NCI-H1417 (cell line): ENCODE data around the gene SPOP.
A peak's percentile ranks its signal among the peaks of the same experiment; 100 is the strongest.
"Not testable (repeated sequence)": the region's sequence is repeated elsewhere in the genome, so short reads cannot be mapped to it uniquely, and the experiment has no call there.

Experiments
- DNase-seq, 3 experiments: peaks; one replicate each; lab custom pipeline; 2025; lab: John Stamatoyannopoulos, UW

SPOP gene

DNA sequence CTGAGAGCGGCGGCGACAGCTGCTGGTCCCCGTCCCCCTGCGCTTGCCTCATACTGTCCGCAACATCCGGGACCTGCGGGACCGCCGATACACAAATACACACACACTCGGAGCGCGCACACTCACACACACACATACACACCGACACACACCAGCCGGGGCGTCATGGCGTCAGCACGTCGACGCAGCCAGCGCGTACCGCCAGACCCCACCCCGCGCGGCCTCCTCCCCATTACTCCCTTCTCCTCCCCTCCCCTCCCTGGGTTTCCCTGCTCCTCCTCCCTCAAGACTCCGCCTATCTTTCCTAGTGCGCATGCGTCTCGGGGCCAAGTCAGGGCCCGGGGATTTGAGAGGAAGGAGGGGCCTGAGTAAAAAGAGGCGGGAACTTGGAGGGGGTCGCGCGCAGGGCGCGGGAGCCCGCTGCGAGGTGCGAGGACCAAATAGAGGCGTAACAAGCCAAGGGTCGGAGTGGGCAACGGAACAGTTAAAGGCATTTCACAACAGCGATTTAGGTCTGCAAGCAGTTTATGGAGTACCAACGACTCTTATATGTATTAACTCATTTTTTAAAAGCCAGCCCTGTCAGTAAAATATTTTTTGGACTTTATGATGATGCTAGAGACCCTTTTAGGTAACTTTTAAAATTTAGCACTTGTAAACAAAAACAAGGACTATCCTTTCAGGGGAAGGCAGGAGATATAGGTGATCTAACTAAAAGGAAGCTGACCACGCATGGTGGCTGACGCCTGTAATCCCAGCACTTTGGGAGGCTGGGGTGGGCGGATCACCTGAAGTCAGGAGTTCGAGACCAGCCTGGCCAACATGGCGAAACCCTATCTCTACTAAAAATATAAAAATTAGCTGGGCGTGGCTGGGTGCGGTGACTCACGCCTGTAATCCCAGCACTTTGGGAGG is at the start of gene SPOP:
Gene SPOP, minus strand, starts transcription at position 165 of the 915 bp plus-strand sequence. CDS start 55,287 bp downstream, outside the sequence.
- peak; percentile 97 to 99 (median 97) for DNase-seq

DNA sequence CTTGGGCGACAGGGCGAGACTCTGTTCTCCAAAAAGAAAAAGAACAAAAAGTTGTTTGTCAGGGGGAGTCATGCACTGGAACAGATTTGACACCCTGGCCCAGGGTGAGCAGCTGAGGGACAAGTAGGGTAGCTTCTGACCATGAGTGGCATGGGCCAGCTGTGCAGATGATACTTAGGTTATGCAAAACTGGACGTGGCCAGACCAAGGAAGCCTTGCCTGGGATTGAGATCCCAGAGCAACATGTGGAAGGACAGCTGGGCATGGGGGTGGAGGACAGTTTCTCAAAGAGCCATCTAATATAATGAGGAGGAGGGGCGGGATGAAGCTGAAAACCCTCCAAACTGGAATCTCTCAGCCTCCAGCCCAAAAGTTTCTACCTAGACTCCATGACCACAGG is 49.5 kb upstream of the SPOP start:
- no peak for DNase-seq

- DNase-seq: no peak
These were observed 47.7 kb upstream of the SPOP start for GRCh38 chr17:49725452-49726130.

DNA sequence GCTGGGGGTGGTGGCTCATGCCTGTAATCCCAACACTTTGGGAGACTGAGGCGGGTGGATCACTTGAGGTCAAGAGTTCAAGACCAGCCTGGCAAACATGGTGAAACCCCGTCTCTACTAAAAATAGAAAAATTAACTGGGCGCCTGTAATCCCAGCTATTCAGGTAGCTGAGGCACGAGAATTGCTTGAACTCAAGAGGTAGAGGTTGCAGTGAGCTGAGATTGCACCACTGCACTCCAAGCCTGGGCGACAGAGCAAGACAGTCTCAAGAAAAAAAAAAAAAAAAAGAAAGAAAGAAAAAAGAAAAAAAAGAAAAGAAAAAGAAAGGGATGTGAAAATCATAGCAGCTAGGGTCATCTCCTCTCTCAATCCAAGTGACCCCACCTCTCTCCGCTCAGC is 46.7 kb upstream of the SPOP start:
- not testable (repeated sequence) for DNase-seq

DNA sequence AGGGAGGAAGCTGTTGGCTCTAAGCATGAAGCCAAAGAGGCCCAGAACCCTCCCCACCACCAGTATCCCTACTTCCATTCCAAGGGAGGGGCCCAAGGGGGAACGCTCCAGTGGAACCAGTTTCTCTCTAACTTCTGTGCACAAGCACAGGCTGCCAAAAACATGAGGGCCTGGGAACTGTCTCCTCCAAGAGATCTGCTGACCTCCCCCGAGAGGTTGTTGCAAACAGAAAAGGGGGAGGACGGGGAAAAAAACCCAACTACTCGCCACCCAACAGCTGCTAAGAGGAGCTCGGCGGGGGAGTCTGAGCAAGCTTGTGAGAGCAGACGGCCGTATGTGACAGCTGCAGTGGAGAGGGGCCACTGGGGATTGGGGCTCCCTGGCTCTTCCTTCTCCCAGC is 45.5 kb upstream of the SPOP start:
- DNase-seq: no peak

DNA sequence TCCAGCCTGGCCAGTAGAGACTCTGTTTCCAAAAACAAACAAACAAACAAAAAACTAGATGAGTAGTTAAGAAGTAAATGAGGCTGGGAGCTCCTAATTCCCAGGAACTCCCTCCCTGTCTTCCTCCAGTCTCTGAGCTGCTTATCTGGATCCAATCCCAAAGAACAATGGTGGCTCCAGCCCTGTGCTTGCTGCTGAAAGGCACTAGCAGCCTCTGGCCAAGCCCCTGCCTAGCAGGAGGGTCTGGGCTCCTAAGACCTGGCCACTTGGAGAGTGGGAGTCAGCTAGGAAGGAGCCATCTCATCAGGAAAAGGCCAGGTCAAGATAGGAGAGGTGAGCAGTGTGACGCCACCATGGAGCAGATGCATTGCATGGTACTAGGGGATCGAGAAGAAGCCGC is 44.2 kb upstream of the SPOP start:
- no peak for DNase-seq

DNA sequence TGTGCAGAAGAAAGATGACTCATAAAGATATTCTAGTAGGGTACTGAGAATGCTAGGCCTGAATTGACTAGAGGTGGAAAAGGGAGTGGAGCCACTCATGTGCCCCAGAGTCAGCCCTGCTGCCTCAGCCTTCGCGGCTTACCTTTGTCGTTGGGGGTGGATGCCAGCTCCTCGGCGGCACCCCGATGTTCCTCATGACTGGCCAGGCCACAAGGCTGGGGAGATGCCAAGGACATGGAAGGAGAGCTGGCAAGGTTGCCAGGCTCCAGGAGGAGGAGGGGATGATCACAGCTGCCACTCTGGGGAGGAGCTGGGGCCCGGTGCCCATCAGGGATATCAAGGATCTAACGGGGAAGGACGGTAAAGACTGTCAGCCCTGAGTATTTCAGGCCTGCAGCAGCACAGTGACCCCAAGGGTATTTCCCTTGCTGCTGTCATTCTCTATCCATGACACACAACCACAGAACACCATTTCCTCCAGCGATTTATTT is 39.5 kb upstream of the SPOP start:
- DNase-seq: no peak

- DNase-seq: peak in 1 of 3 experiments; percentile 28
These were observed 38.9 kb upstream of the SPOP start for GRCh38 chr17:49716668-49717364.

- DNase-seq: peak in 2 of 3 experiments; percentile 66 to 88
These were observed 37.9 kb upstream of the SPOP start for GRCh38 chr17:49715717-49716279.

DNA sequence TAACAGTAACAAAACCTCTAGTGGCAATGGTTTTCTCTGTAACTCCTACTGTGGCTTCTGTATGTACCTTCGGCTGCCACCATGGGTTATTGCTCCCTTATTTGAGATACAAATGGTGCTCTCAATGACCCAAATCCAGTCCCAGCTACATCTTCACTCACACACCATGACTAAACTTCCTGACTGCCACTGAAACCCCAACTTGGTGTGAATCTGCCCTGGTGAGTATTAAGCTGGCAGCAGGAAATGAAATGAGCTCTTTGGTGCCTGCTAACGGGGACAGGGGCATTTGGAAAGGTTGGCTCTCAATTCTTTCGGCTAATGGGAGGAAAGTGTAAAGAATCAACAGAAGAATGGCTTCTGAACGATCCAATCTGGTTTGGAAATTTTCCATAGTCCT is 37.3 kb upstream of the SPOP start:
- DNase-seq: peak in 1 of 3 experiments; percentile 42

DNA sequence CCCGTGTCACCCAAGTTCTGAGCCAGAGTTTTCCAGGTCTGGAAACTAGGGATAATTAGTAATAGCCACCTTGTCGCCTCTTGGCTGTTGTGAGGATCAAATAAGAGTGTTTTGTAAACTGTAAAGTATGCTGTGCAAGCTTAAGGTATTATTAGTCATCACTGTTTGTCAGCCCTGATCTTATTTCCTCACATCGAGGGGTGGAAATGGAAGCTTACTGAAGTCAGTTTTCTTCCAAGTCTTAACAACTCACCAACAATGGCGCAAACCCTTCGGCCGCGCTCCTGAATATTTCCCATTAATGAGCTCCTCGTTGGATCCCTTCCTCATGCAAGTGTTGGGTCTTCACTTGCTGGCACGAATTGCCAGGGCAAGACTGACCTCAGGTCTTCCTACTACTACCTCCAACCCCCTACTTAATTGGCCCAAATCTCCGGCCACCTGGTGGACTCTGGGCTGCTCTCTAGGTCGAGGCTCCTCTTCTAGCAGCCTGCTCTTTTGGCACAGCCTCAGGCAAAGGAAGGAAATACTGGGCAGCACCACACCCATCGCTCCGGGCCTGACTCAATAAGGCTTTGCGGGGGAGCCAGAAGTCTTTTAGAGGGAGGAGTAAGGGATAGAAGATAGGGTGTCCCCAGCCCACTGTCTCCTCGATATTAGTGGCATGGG is 30.8 kb upstream of the SPOP start:
- no peak for DNase-seq

- DNase-seq: peak; percentile 97 to 99 (median 97)
These were observed 30.0 kb upstream of the SPOP start, which contains the start of gene SLC35B1 for GRCh38 chr17:49707608-49708514. TSS of gene SLC35B1 (minus strand) at chr17:49707964. CDS start at chr17:49707833, 131 bp downstream.

DNA sequence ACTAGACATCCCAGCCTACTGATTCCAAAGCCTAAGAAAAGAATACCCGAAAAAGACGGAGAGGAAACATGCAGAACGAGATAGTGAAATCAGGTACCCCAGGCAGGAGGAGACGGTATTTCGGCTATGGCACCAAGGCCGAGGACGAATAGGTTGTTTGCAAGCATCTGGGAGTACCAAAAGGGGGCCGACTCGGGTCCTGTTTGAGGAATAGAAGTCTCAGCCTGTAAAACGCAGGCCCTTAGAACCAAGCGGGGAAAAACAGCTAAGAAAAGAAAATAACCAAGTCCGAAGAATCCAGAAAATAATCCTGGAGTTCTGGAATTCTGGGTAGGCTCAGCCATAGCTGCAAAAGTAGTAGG is 29.3 kb upstream of the SPOP start:
- DNase-seq: no peak

GRCh38 chr17:49705254-49705653 is 27.4 kb upstream of the SPOP start:
- no peak for DNase-seq

DNA sequence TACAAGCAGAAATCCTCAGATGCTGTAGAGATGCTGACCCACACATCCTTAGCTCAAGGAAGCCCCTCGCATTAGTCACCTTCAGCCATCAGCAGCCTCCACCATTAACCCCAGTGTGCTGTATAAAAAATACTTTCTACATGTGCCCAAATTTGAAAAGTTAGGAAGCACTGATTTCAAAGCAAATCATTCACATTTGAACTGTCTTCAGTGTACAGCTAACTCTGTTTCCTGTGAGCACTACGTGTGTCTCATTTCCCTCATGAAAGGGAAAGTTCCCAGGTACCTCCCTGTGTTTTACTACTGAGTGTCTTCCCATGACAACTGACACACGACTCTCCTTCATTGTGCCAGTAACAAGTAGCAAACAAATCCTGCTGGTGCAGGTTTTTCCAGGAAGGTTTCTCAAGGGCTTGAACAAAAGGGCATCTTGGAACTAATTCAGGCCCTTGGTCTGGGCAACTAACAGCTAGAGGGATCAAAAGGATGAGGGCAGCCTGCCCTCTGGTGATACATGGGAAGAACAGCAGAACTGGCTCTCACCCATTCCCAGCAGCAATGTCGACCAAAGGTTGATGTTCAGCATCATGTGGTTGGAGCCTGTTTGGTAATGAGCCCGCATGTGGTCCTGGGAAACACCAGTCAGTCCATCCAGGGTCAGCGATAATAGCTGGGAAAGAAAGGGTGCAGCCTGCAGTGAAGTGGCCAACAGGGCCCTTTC is 25.8 kb upstream of the SPOP start:
- peak in 1 of 3 experiments; percentile 31 for DNase-seq

DNA sequence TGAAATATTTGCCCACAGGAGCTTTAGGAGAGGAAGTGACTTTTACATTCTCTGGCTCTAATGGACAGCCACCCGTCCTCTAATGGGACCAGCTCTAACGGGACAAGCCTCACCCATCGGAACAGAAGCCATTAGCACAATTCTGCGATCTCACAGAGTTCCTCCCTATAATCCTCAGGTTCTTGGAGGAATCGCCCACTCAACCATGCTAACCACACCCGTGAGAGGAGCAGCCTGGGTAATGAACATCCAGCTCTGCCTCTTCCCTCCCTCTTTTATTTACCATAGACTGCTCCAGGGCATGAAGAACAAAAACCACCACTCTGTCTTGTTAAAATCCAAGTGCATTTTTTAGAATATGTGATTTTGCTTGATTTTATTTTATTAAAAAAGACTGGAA is 23.1 kb upstream of the SPOP start:
- no peak for DNase-seq

- DNase-seq: no peak
These were observed 22.2 kb upstream of the SPOP start for GRCh38 chr17:49699966-49700575.

DNA sequence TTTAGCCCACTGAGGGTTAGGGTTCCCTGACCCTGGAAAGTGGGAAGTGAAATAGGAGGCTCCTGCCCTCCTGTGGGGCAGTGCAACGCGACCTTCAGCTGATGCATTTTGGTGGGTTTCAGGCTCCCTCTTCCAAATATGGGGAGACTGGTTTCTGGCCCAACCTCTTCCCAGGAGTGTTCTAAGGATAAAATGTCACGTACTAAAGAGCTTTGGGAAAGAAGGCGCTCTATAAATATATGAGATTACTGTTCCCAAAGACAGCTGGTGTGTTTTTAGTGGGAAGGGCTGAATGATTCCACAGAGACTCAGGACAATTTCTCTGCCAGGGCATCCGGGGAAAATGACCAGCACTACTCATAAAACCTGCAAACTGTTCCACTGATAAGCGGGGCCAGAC is 20.1 kb upstream of the SPOP start:
- no peak for DNase-seq

- DNase-seq: no peak
These were observed 18.4 kb upstream of the SPOP start for GRCh38 chr17:49696233-49696761.
